Activated CD4-positive, alpha-beta memory T cell treated with anti-CD3 and anti-CD28 coated beads for 36 hours (primary cell): ENCODE results near the gene ATRX. TPM values are rescaled to one million over a fixed set of nuclear protein-coding genes. Genes with fewer than 3 reads are reported as not detected.
"Not testable (repeated sequence)": the region's sequence is repeated elsewhere in the genome, so short reads cannot be mapped to it uniquely, and the experiment has no call there.

ENCODE experiments used
- CTCF ChIA-PET: fragments of 350-600 bp; sonication (Branson Sonifier 250); formaldehyde crosslinking; loops from one replicate; lab custom pipeline; 2021; ENCODE audit warnings: antibody characterized with exemption, inconsistent platforms; lab: Charles Lee
- POLR2A ChIA-PET: fragments of 350-600 bp; sonication (Branson Sonifier 250); formaldehyde crosslinking; loops from one replicate; lab custom pipeline; 2021; ENCODE audit warnings: antibody characterized with exemption; lab: Charles Lee
- DNase-seq: peaks from one replicate; pipeline ENCODE4 v3.0.0-alpha.2; 2020
- H3K27ac Mint-ChIP-seq: one replicate; pipeline ENCODE4 v1.8.0; 2021; ENCODE audit warnings: mixed read lengths
- H3K27me3 Mint-ChIP-seq: one replicate; pipeline ENCODE4 v1.8.0; 2021; ENCODE audit warnings: mixed read lengths
- H3K36me3 Mint-ChIP-seq: one replicate; pipeline ENCODE4 v1.8.0; 2021; ENCODE audit warnings: mixed read lengths
- H3K4me1 Mint-ChIP-seq: one replicate; pipeline ENCODE4 v1.8.0; 2021; ENCODE audit warnings: low read depth, mixed read lengths
- H3K4me3 Mint-ChIP-seq: one replicate; pipeline ENCODE4 v1.8.0; 2021; ENCODE audit warnings: mild to moderate bottlenecking, mixed read lengths
- H3K9me3 Mint-ChIP-seq: one replicate; pipeline ENCODE4 v1.8.0; 2021; ENCODE audit warnings: mixed read lengths
- intact Hi-C: fragments of 100-400 bp; cut with micrococcal nuclease; formaldehyde crosslinking; loops from one replicate; pipeline ENCODE4 v1.15.1; 2023
- total RNA-seq, 2 experiments: library from RNA; stranded (reverse); gene quantifications; one replicate each; pipeline ENCODE4 v1.2.3, GENCODE V29; 2021

ATRX gene
- total RNA-seq: 10 to 100 TPM; 56.8 to 60.4 TPM

DNA sequence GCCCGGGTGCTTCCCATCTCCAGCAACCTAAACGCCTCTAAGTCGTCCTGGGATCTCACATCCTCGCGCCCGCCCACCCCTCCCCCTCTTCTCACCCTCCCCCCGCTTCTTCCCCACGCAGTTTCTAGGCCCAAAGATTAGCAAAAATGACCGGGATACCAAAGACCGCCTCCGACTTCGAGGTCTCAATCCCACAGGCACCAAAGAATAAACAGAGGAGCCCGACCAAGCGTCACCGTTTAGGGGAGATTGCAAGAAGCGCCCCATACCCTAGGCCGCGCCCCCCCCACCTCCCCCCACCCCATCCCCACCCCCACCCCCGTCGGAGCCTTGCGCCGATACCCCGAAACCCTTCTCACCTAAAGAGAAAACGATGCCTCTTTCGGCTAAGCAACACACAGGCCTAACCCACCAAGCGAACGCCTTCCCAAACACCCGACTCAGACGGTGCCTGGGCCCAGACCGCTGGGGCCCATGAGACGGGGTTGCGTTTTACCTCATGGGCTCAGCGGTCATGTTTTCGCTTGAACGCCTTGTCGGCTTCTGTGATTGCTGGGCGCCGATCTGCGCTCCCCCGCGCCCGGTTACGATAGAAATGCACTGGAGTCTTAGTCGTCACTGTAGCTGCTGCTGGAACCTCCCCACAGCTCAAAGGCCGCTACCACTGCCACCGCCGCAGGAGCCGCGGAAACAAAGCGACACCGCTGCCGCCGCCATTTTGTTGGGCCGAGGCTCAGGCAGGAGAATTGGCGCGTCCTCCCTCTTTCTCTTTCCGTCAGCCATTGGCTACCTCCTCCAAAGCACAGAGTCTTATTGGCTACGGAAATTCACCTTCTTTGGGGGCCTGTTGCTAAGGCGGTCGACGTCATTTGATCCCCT is at the start of gene ATRX:
ATRX (minus strand) TSS at position 731 of the 879 bp plus-strand sequence; CDS start at position 516, 215 bp downstream.
- peak; percentile 82 for DNase-seq
- H3K4me1 Mint-ChIP-seq: peaks cover 17% of the 10 kb centered on the region
- H3K4me3 Mint-ChIP-seq: peak within 1 kb of the TSS; percentile 99
- peak within 1 kb of the TSS; percentile 100 for H3K27ac Mint-ChIP-seq
- H3K27me3 Mint-ChIP-seq: peaks cover 2% of the 10 kb centered on the region
- ChIA-PET POLR2A (no interaction called here), CTCF (no interaction called here)
- no peaks in the 10 kb centered on the region for H3K9me3 Mint-ChIP-seq
- intact Hi-C loops: loop anchor here (1.0 to 10.0 kb wide), 4 partner anchors 103 to 177 kb away; partner anchors contain the start of gene MAGT1
- peaks cover 2% of the 10 kb centered on the region for H3K36me3 Mint-ChIP-seq

DNA sequence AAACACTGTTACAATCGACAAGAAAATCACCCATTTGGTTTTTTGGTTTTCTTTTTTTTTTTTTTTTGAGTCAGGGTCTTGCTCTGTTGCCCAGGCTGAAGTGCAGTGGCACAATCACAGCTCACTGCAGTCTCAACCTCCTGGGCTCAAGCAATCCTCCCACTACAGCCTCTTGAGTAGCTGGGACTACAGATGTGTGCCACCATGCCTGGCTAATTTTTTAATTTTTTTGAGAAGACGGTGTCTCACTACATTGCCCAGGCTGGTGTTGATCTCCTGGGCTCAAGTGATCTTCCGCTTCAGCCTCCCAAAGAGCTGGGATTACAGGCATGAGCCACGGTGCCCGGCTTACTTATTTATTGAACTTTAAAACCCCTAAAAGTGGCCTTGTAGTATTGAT is 45.5 kb upstream of the ATRX start:
- H3K9me3 Mint-ChIP-seq, H3K27ac Mint-ChIP-seq, H3K27me3 Mint-ChIP-seq, CTCF ChIA-PET, H3K4me1 Mint-ChIP-seq, DNase-seq, POLR2A ChIA-PET, H3K4me3 Mint-ChIP-seq: not testable (repeated sequence)
- H3K36me3 Mint-ChIP-seq: peaks cover 11% of the 10 kb centered on the region
- intact Hi-C loops: loop anchor here (10.0 kb wide), 1 partner anchor 57 kb away; no protein-coding TSS in a partner anchor

GRCh38 chrX:77821989-77822388 is 36.0 kb upstream of the ATRX start:
- H3K4me1 Mint-ChIP-seq, intact Hi-C loops, POLR2A ChIA-PET, H3K27ac Mint-ChIP-seq, DNase-seq, H3K27me3 Mint-ChIP-seq, H3K4me3 Mint-ChIP-seq, CTCF ChIA-PET: not testable (repeated sequence)
- Mint-ChIP-seq H3K9me3 (peaks cover 12% of the 10 kb centered on the region), H3K36me3 (peaks cover 19% of the 10 kb centered on the region)

DNA sequence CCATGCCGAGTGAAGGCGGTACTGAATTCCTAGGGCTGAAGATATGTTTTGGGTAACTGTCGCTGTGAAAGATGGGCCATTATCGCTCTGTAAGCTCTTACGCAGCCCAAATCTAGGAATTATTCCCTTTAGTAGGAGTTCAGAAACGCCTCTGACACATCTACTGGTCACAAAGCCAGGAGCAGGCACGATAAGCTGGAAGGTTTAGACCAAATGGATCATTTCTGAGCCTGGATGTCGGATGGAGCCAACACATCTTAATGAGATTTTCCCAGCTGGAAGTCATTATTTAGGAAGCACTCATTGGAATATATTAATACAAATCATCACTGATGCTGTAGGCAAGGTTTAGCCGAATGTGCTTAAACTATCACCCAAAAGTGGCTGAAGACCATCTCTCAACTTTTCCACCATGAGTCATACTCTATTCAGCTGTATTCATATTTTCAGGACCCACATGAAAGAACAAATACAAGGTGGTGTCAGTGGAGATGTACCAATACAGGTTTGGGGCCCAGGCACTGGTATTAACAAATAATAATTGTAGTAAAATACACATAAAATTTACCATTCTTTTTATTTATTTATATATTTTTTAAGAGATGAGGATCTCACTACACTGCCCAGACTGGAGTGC is 34.2 kb upstream of the ATRX start:
- Mint-ChIP-seq H3K27ac (no peak overlapping the region), H3K36me3 (peaks cover 12% of the 10 kb centered on the region), H3K9me3 (peaks cover 12% of the 10 kb centered on the region), H3K4me1 (peaks cover 7% of the 10 kb centered on the region), H3K27me3 (no peaks in the 10 kb centered on the region), H3K4me3 (no peak overlapping the region)
- DNase-seq: no peak
- ChIA-PET CTCF (no interaction called here), POLR2A (no interaction called here)
- intact Hi-C loops: no loop called here

GRCh38 chrX:77814210-77814609 is 28.2 kb upstream of the ATRX start:
- Mint-ChIP-seq H3K36me3 (no peaks in the 10 kb centered on the region), H3K27me3 (no peaks in the 10 kb centered on the region), H3K4me1 (peaks cover 4% of the 10 kb centered on the region), H3K27ac (no peak overlapping the region), H3K9me3 (peaks cover 4% of the 10 kb centered on the region), H3K4me3 (no peak overlapping the region)
- intact Hi-C loops: no loop called here
- ChIA-PET CTCF (no interaction called here), POLR2A (no interaction called here)
- DNase-seq: no peak

- H3K27me3 Mint-ChIP-seq: no peaks in the 10 kb centered on the region
- intact Hi-C loops: no loop called here
- POLR2A ChIA-PET: no interaction called here
Observed at GRCh38 chrX:77802201-77802600, 16.2 kb upstream of the ATRX start.

GRCh38 chrX:77795124-77795523 is 9.1 kb upstream of the ATRX start:
- intact Hi-C loops: no loop called here
- Mint-ChIP-seq H3K9me3 (no peaks in the 10 kb centered on the region), H3K4me1 (no peaks in the 10 kb centered on the region), H3K27ac (no peak overlapping the region), H3K36me3 (no peaks in the 10 kb centered on the region), H3K4me3 (no peak overlapping the region), H3K27me3 (no peaks in the 10 kb centered on the region)
- ChIA-PET CTCF (no interaction called here), POLR2A (no interaction called here)
- no peak for DNase-seq

More at GRCh38 chrX:77802201-77802600, 16.2 kb upstream of the ATRX start:
- CTCF ChIA-PET: no interaction called here
- H3K4me1 Mint-ChIP-seq: no peaks in the 10 kb centered on the region
- H3K4me3 Mint-ChIP-seq: no peak overlapping the region
- H3K36me3 Mint-ChIP-seq: no peaks in the 10 kb centered on the region
- no peak for DNase-seq
- peaks cover 6% of the 10 kb centered on the region for H3K9me3 Mint-ChIP-seq
- H3K27ac Mint-ChIP-seq: no peak overlapping the region

- ChIA-PET CTCF (no interaction called here), POLR2A (no interaction called here)
- no peaks in the 10 kb centered on the region for H3K9me3 Mint-ChIP-seq
- no peak for DNase-seq
- no peaks in the 10 kb centered on the region for H3K36me3 Mint-ChIP-seq
- H3K4me1 Mint-ChIP-seq: no peaks in the 10 kb centered on the region
- H3K27ac Mint-ChIP-seq: no peak overlapping the region
- H3K4me3 Mint-ChIP-seq: no peak overlapping the region
- intact Hi-C loops: no loop called here
- H3K27me3 Mint-ChIP-seq: no peaks in the 10 kb centered on the region
Observed at GRCh38 chrX:77793946-77794345, 7.9 kb upstream of the ATRX start.

GRCh38 chrX:77788050-77788449 is 2.0 kb upstream of the ATRX start:
- CTCF ChIA-PET: interaction anchor here (2.0 kb wide), 1 partner anchor 111 kb away, joined by 5 read pairs; the partner anchor contains the start of gene COX7B
- peak overlapping the region; percentile 74 for H3K27ac Mint-ChIP-seq
- DNase-seq: peak; percentile 11
- intact Hi-C loops: loop anchor here (1.0 to 10.0 kb wide), 4 partner anchors 106 to 174 kb away; partner anchors contain the start of gene COX7B
- no peaks in the 10 kb centered on the region for H3K9me3 Mint-ChIP-seq
- H3K4me1 Mint-ChIP-seq: peaks cover 13% of the 10 kb centered on the region
- POLR2A ChIA-PET: no interaction called here
- peak overlapping the region; percentile 76 for H3K4me3 Mint-ChIP-seq
- peaks cover 2% of the 10 kb centered on the region for H3K27me3 Mint-ChIP-seq
- H3K36me3 Mint-ChIP-seq: peaks cover 2% of the 10 kb centered on the region

GRCh38 chrX:77786365-77786680 is 307 bp upstream of the ATRX start:
- H3K9me3 Mint-ChIP-seq: no peaks in the 10 kb centered on the region
- H3K36me3 Mint-ChIP-seq: peaks cover 2% of the 10 kb centered on the region
- peaks cover 17% of the 10 kb centered on the region for H3K4me1 Mint-ChIP-seq
- H3K27me3 Mint-ChIP-seq: peaks cover 2% of the 10 kb centered on the region
- POLR2A ChIA-PET: no interaction called here
- CTCF ChIA-PET: no interaction called here
- intact Hi-C loops: loop anchor here (1.0 to 10.0 kb wide), 4 partner anchors 104 to 176 kb away; partner anchors contain the start of gene MAGT1
- H3K4me3 Mint-ChIP-seq: peak overlapping the region; percentile 99
- H3K27ac Mint-ChIP-seq: peak overlapping the region; percentile 100
- no peak for DNase-seq

GRCh38 chrX:77779695-77780094 is 6.3 kb downstream of the ATRX start:
- no peaks in the 10 kb centered on the region for H3K27me3 Mint-ChIP-seq
- ChIA-PET POLR2A (no interaction called here), CTCF (no interaction called here)
- H3K9me3 Mint-ChIP-seq: peaks cover 3% of the 10 kb centered on the region
- no peak for DNase-seq
- intact Hi-C loops: loop anchor here (10.0 kb wide), 2 partner anchors 55 to 145 kb away; no protein-coding TSS in a partner anchor
- H3K36me3 Mint-ChIP-seq: no peaks in the 10 kb centered on the region
- H3K27ac Mint-ChIP-seq: no peak overlapping the region
- peaks cover 31% of the 10 kb centered on the region for H3K4me1 Mint-ChIP-seq
- no peak overlapping the region for H3K4me3 Mint-ChIP-seq

- no peak overlapping the region for H3K27ac Mint-ChIP-seq
- no peak for DNase-seq
- H3K4me3 Mint-ChIP-seq: no peak overlapping the region
- H3K9me3 Mint-ChIP-seq: peaks cover 3% of the 10 kb centered on the region
- ChIA-PET CTCF (interaction anchor here (0.5 kb wide), 1 partner anchor 62 kb away, joined by 3 read pairs; no protein-coding TSS in a partner anchor), POLR2A (no interaction called here)
- intact Hi-C loops: loop anchor here (10.0 kb wide), 1 partner anchor 58 kb away; no protein-coding TSS in a partner anchor
- peaks cover 22% of the 10 kb centered on the region for H3K4me1 Mint-ChIP-seq
- H3K27me3 Mint-ChIP-seq: no peaks in the 10 kb centered on the region
- no peaks in the 10 kb centered on the region for H3K36me3 Mint-ChIP-seq
Observed at GRCh38 chrX:77776659-77777058, 9.4 kb downstream of the ATRX start.
